NB4 (cell line): ENCODE data around the gene ABCB9.
"Not testable (repeated sequence)": the region's sequence is repeated elsewhere in the genome, so short reads cannot be mapped to it uniquely, and the experiment has no call there.

Experiments used
- DNase-seq: peaks from one replicate; pipeline ENCODE4 v3.0.0; 2010; ENCODE audit warnings: low read depth
- H3K4me3 ChIP-seq: one replicate; pipeline ENCODE4 v1.5.1; 2011; ENCODE audit warnings: mild to moderate bottlenecking, low read depth, low read length, moderate library complexity
- CTCF ChIP-seq: IDR thresholded peaks from one replicate; pipeline ENCODE4 v1.5.1; 2012; ENCODE audit warnings: low read depth, low read length
- MAX ChIP-seq: IDR thresholded peaks from 2 replicates; pipeline ENCODE4 v1.6.1; 2011; ENCODE audit warnings: low read depth, low read length
- MYC ChIP-seq: IDR thresholded peaks from 2 replicates; pipeline ENCODE4 v1.6.1; 2011; ENCODE audit warnings: low read depth, low read length
- POLR2A ChIP-seq: IDR thresholded peaks from 2 replicates; pipeline ENCODE4 v1.6.1; 2011; ENCODE audit warnings: mild to moderate bottlenecking; ENCODE audit not compliant: insufficient read length; ENCODE audit errors: extremely low read depth

ABCB9 gene

GRCh38 chr12:122947352-122947792, 18.9 kb downstream of the ABCB9 start:
- TF ChIP-seq CTCF (no peak), MYC (no peak), MAX (no peak), POLR2A (no peak)

DNA sequence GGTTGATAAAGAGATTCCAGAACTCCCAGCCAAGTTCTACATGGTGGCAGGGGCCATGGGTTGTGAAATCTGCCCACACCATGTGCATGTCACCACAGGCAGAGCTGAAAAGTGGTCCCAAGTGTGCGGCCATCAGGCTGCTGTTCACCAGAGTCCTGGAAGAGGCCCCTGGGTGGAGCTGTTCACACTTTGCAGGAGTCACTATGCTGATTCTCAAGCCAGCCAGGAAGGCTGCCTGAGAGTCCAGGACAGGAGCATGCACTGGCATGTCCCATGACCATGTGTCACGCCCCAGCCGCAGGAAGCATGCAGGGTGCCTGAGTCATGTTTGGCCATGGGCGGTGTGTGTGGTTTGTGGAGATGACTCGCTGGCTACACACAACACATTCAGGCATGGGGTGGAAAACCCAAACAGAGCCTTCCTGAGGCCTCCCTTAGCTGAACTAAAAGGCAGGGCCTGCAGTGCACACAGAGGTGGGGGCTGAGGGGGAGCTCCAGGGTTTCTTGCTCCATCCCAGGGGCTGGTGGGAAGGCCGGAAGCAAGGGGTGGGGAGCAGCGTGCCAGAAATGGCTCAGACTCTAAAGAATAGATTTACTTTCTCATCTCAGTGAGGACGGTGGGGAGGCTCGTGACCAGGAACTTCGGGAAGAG, 19.4 kb downstream of the ABCB9 start:
- DNase-seq: peak; percentile 94
- no peak overlapping the region for H3K4me3 ChIP-seq

More at GRCh38 chr12:122947352-122947792, 18.9 kb downstream of the ABCB9 start:
- no peak overlapping the region for H3K4me3 ChIP-seq
- DNase-seq: no peak

DNA sequence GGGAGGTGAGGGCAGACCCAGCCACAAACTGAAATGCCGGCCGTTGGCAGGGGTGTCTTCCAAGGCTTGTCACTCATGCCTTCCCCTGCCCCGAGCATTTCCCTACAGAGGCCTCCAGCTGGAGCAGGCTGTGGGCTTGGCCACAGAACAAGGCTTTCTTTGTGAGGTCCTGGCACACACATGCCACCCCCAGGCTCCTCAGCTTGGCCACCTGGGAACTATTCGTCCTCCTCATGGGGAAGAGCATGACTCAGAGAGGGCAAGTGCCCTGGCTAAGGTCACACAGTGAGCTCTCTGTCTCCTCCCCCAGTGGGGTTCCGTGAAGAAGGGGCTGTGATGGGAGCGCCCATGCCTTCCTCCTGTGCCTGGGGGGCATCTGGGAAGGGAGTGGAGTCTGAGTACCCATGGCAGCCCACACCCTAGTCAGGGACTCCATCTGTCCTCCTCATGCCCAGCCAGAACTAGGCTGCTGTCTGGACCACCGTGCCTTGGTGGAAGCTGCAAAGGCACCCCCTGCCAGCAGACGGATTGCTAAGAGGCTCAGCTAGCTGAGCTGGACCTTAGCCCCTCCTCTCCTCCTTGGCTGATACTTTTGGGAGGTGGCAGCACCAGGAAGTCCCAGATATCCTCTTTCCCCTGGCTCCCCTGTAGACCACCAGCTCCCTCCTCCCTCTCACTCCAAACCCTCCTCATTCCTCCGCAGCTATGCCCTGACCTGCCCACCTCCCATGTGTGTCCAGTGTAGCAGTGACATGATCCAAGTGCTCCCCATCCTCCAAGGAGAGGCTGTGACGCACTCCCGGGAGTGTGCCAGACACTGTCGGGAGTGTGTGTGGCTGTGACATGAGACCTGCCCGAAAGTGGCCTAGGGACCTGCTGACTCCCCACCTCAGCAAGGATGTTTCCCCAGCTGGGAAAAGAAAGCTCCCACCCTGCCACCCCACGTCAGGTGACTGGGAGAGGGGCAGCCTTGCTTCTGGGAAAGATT, 21.4 kb downstream of the ABCB9 start:
- DNase-seq: no peak
- TF ChIP-seq MYC (no peak), CTCF (no peak), MAX (no peak), POLR2A (no peak)
- H3K4me3 ChIP-seq: no peak overlapping the region

More for the DNA sequence above, 19.4 kb downstream of the ABCB9 start:
- TF ChIP-seq CTCF (peak; percentile 55), POLR2A (no peak), MAX (peak; percentile 97), MYC (peak; percentile 89)

GRCh38 chr12:122943196-122943595, 23.1 kb downstream of the ABCB9 start:
- TF ChIP-seq MAX (no peak), CTCF (no peak), MYC (no peak), POLR2A (no peak)
- no peak overlapping the region for H3K4me3 ChIP-seq
- DNase-seq: no peak

DNA sequence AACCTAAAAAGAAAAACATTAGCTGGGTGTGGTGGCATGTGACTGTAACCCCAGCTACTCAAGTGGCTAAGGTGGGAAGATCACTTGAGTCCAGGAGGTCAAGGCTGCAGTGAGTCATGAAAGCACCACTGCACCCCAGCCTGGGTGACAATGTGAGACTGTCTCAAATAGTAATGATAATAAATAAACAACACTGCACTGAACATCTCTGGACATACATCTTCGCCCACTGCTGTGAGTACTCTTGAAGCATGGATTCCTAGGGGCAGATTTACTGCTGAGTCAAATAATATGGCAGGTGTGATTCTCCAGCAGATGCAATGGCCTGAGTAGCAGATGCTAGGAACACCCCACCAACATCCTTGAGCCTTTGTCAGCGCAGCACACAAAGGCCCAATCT, 23.6 kb downstream of the ABCB9 start:
- H3K4me3 ChIP-seq: no peak overlapping the region
- no peak for TF ChIP-seq CTCF
- no peak for TF ChIP-seq MAX
- no peak for TF ChIP-seq POLR2A
- TF ChIP-seq MYC: no peak
- no peak for DNase-seq

GRCh38 chr12:122941351-122941750, 24.9 kb downstream of the ABCB9 start:
- not testable (repeated sequence) for H3K4me3 ChIP-seq, DNase-seq
